A673 (cell line): Measurements from ENCODE around the gene TTLL11.

ENCODE experiments used
- CTCF ChIP-seq: fragments of 300-800, 200-600 bp; sonication (generic); conservative IDR thresholded peaks from 2 replicates; pipeline ENCODE4 v1.5.1; 2017; ENCODE audit warnings: low read depth, mild to moderate bottlenecking, antibody characterized with exemption, low read length, moderate library complexity, mixed read lengths
- EZH2 ChIP-seq: fragments of 200-600 bp; sonication (generic); IDR thresholded peaks from 2 replicates; pipeline ENCODE4 v1.6.1; 2017; ENCODE audit warnings: borderline replicate concordance, low read depth, mild to moderate bottlenecking, mixed read lengths, antibody characterized with exemption, low read length; ENCODE audit not compliant: poor library complexity, severe bottlenecking

GRCh38 chr9:121897140-121897539 lies 196.0 kb downstream of the TTLL11 start:
- no peak for TF ChIP-seq CTCF
- no peak for TF ChIP-seq EZH2
